DND-41 (cell line): ENCODE data around the gene IL1RAPL2.
"Not testable (repeated sequence)": the region's sequence is repeated elsewhere in the genome, so short reads cannot be mapped to it uniquely, and the experiment has no call there.

Experiments used
- ATAC-seq: fragments of 200-7000 bp; cut with Tn5 transposase; 3 replicates; pipeline ENCODE4 v1.9.1; 2021; ENCODE audit warnings: low read depth; ENCODE audit not compliant: insufficient read depth
- DNase-seq: peaks from one replicate; pipeline ENCODE4 v3.0.0-alpha.2; 2020
- H2AFZ ChIP-seq: 2 replicates; pipeline ENCODE4 v1.6.0; 2012; ENCODE audit warnings: low read depth, low read length
- H3K27ac ChIP-seq: 2 replicates; pipeline ENCODE4 v1.5.1; 2012; ENCODE audit warnings: low read length, inconsistent platforms
- H3K27me3 ChIP-seq: fragments of 200-600 bp; sonication (generic); 2 replicates; pipeline ENCODE4 v1.6.0; 2012; ENCODE audit warnings: low read length, mild to moderate bottlenecking, inconsistent platforms; ENCODE audit not compliant: insufficient read depth, poor library complexity
- H3K36me3 ChIP-seq: 2 replicates; pipeline ENCODE4 v1.5.1; 2012; ENCODE audit warnings: low read length, inconsistent platforms; ENCODE audit not compliant: insufficient read depth
- H3K4me1 ChIP-seq: 2 replicates; pipeline ENCODE4 v1.5.1; 2012; ENCODE audit warnings: mild to moderate bottlenecking, low read length; ENCODE audit not compliant: insufficient read depth
- H3K4me2 ChIP-seq: 2 replicates; pipeline ENCODE4 v1.6.0; 2012; ENCODE audit warnings: mild to moderate bottlenecking, moderate library complexity, low read length, inconsistent platforms; ENCODE audit not compliant: insufficient read depth
- H3K4me3 ChIP-seq, 2 experiments: fragments of 200-600 bp in 1 of 2; shearing (Covaris generic) in 1 of 2; 2 replicates each; pipeline ENCODE4 v1.5.1; 2012 to 2016; ENCODE audit warnings: inconsistent platforms in 2 of 2, low read length in 2 of 2, mild to moderate bottlenecking in 2 of 2, low read depth in 1 of 2, moderate library complexity in 1 of 2
- H3K79me2 ChIP-seq: 2 replicates; pipeline ENCODE4 v1.6.0; 2012; ENCODE audit warnings: low read length, inconsistent platforms; ENCODE audit not compliant: insufficient read depth
- H3K9ac ChIP-seq: 2 replicates; pipeline ENCODE4 v1.6.0; 2012; ENCODE audit warnings: low read depth, mild to moderate bottlenecking, inconsistent platforms, low read length, moderate library complexity
- H3K9me3 ChIP-seq: 2 replicates; pipeline ENCODE4 v1.5.1; 2012; ENCODE audit warnings: low read length, moderate library complexity, mild to moderate bottlenecking, inconsistent platforms; ENCODE audit not compliant: insufficient read depth, severe bottlenecking
- H4K20me1 ChIP-seq: 2 replicates; pipeline ENCODE4 v1.6.0; 2012; ENCODE audit warnings: low read length; ENCODE audit not compliant: insufficient read depth
- CTCF ChIP-seq: IDR thresholded peaks from 2 replicates; pipeline ENCODE4 v1.5.1; 2012; ENCODE audit warnings: borderline replicate concordance, low read length, moderate library complexity, mild to moderate bottlenecking; ENCODE audit not compliant: poor library complexity, severe bottlenecking; ENCODE audit errors: extremely low read depth
- EZH2 ChIP-seq: IDR thresholded peaks from 3 replicates; pipeline ENCODE4 v1.6.1; 2012; ENCODE audit warnings: borderline replicate concordance, low read depth, mild to moderate bottlenecking, moderate library complexity, low read length, inconsistent platforms; ENCODE audit not compliant: severe bottlenecking

The IL1RAPL2 gene

DNA sequence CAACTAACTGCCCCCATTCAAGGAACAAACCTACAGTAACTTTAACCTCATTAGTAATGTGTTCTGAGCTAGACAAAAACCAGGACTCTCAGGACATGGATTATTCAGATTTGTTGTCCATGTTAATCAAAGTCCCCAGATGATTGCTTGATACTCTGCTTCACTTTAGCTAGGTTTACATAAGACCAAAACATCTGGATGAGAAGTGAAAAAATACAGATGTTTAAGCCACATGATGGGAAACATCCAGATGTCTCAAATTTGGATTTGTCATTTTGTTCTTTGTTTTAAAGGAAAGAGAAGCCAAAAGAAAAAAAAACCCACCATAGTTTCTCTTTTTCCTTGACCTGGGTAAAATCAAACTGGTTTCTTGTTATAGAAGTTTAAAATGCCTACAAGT is 1207.8 kb downstream of the IL1RAPL2 start:
- H2AFZ ChIP-seq, result no peak overlapping the region
- DNase-seq, result no peak
- H3K9me3 ChIP-seq, result no peaks in the 10 kb centered on the region
- H3K4me1 ChIP-seq, result no peaks in the 10 kb centered on the region
- H3K4me3 ChIP-seq, result no peak overlapping the region
- H4K20me1 ChIP-seq, result no peaks in the 10 kb centered on the region
- TF ChIP-seq EZH2, result no peak
- TF ChIP-seq CTCF, result no peak
- no peak overlapping the region for H3K9ac ChIP-seq
- H3K27me3 ChIP-seq, result no peaks in the 10 kb centered on the region
- no peaks in the 10 kb centered on the region for H3K36me3 ChIP-seq
- no peak overlapping the region for H3K4me2 ChIP-seq
- no peak for ATAC-seq
- H3K27ac ChIP-seq, result no peak overlapping the region
- no peaks in the 10 kb centered on the region for H3K79me2 ChIP-seq

GRCh38 chrX:105775679-105776078 is 1209.7 kb downstream of the IL1RAPL2 start:
- H3K9me3 ChIP-seq, result no peaks in the 10 kb centered on the region
- H3K4me1 ChIP-seq, result no peaks in the 10 kb centered on the region
- H3K27me3 ChIP-seq, result no peaks in the 10 kb centered on the region
- ATAC-seq, result no peak
- no peaks in the 10 kb centered on the region for H3K79me2 ChIP-seq
- no peak for DNase-seq
- H3K36me3 ChIP-seq, result no peaks in the 10 kb centered on the region
- no peak overlapping the region for H3K4me2 ChIP-seq
- TF ChIP-seq CTCF (no peak), EZH2 (no peak)
- H2AFZ ChIP-seq, result no peak overlapping the region
- no peak overlapping the region for H3K9ac ChIP-seq
- no peaks in the 10 kb centered on the region for H4K20me1 ChIP-seq
- no peak overlapping the region for H3K4me3 ChIP-seq
- no peak overlapping the region for H3K27ac ChIP-seq

- no peaks in the 10 kb centered on the region for H3K9me3 ChIP-seq
- H3K4me1 ChIP-seq, result no peaks in the 10 kb centered on the region
- no peaks in the 10 kb centered on the region for H3K36me3 ChIP-seq
- H4K20me1 ChIP-seq, result no peaks in the 10 kb centered on the region
- no peaks in the 10 kb centered on the region for H3K27me3 ChIP-seq
- H3K79me2 ChIP-seq, result no peaks in the 10 kb centered on the region
- no peak for ATAC-seq
- H3K4me3 ChIP-seq, result no peak overlapping the region
- H3K27ac ChIP-seq, result no peak overlapping the region
- no peak overlapping the region for H3K4me2 ChIP-seq
- TF ChIP-seq CTCF (no peak), EZH2 (no peak)
- H2AFZ ChIP-seq, result no peak overlapping the region
- no peak for DNase-seq
- H3K9ac ChIP-seq, result no peak overlapping the region
Observed at GRCh38 chrX:105781804-105782203, 1215.8 kb downstream of the IL1RAPL2 start.

GRCh38 chrX:105796877-105797276 is 1230.9 kb downstream of the IL1RAPL2 start:
- not testable (repeated sequence) for H4K20me1 ChIP-seq, ATAC-seq, H3K4me2 ChIP-seq, H3K9me3 ChIP-seq, DNase-seq, H3K9ac ChIP-seq, H2AFZ ChIP-seq, H3K27ac ChIP-seq, H3K79me2 ChIP-seq, H3K4me3 ChIP-seq, H3K27me3 ChIP-seq, H3K36me3 ChIP-seq, H3K4me1 ChIP-seq
